Measurements from ENCODE around the gene MLF1.

Gene MLF1

GRCh38 chr3:158642474-158643210 is 71.6 kb downstream of the MLF1 start:
- no peak for ATAC-seq
- H3K4me3 Mint-ChIP-seq, result no peak overlapping the region
- no peaks in the 10 kb centered on the region for H3K27me3 Mint-ChIP-seq
- no peaks in the 10 kb centered on the region for H3K9me3 Mint-ChIP-seq
- H3K4me1 Mint-ChIP-seq, result peaks cover 14% of the 10 kb centered on the region
- peaks cover 3% of the 10 kb centered on the region for H3K36me3 Mint-ChIP-seq
- no peak overlapping the region for H3K27ac Mint-ChIP-seq

- Mint-ChIP-seq H3K9me3 (no peaks in the 10 kb centered on the region), H3K27ac (peak within 1 kb of the TSS; percentile 82), H3K27me3 (no peaks in the 10 kb centered on the region), H3K36me3 (peaks cover 13% of the 10 kb centered on the region), H3K4me1 (peaks cover 19% of the 10 kb centered on the region), H3K4me3 (peak within 1 kb of the TSS; percentile 98)
- ATAC-seq, result peak; percentile 99
Observed at GRCh38 chr3:158644345-158644908, 73.4 kb downstream of the MLF1 start, which contains the start of gene GFM1. GFM1 (plus strand) TSS chr3:158644527; CDS start chr3:158644635, 108 bp downstream.

GRCh38 chr3:158649791-158650190 is 78.8 kb downstream of the MLF1 start:
- H3K9me3 Mint-ChIP-seq, result no peaks in the 10 kb centered on the region
- H3K27me3 Mint-ChIP-seq, result no peaks in the 10 kb centered on the region
- no peak overlapping the region for H3K27ac Mint-ChIP-seq
- H3K36me3 Mint-ChIP-seq, result peaks cover 30% of the 10 kb centered on the region
- H3K4me3 Mint-ChIP-seq, result no peak overlapping the region
- ATAC-seq, result no peak
- H3K4me1 Mint-ChIP-seq, result peaks cover 12% of the 10 kb centered on the region

- Mint-ChIP-seq H3K9me3 (no peaks in the 10 kb centered on the region), H3K36me3 (peaks cover 37% of the 10 kb centered on the region), H3K4me3 (no peak overlapping the region), H3K27ac (no peak overlapping the region), H3K4me1 (peaks cover 5% of the 10 kb centered on the region), H3K27me3 (no peaks in the 10 kb centered on the region)
- no peak for ATAC-seq
Observed at GRCh38 chr3:158651192-158651591, 80.2 kb downstream of the MLF1 start.

- H3K4me1 Mint-ChIP-seq, result peaks cover 5% of the 10 kb centered on the region
- no peak overlapping the region for H3K4me3 Mint-ChIP-seq
- H3K27me3 Mint-ChIP-seq, result no peaks in the 10 kb centered on the region
- no peak overlapping the region for H3K27ac Mint-ChIP-seq
- H3K9me3 Mint-ChIP-seq, result no peaks in the 10 kb centered on the region
- ATAC-seq, result no peak
- peaks cover 47% of the 10 kb centered on the region for H3K36me3 Mint-ChIP-seq
Observed at GRCh38 chr3:158652463-158652862, 81.5 kb downstream of the MLF1 start.

Data from stimulated activated memory B cell treated with anti-CD40 and anti-IgM and Interleukin-4, amounts not matched to agents 10 μg/mL and 1 μg/mL and 100 μg/mL, for 72 hours (primary cell).